ENCODE results near the gene CREG2. TPM values are rescaled to one million over a fixed set of nuclear protein-coding genes. Genes with fewer than 3 reads are reported as not detected.
A peak's percentile ranks its signal among the peaks of the same experiment; 100 is the strongest.

The CREG2 gene
- total RNA-seq, 1 experiment from 2014 or later = 0.21 TPM

- H3K27ac ChIP-seq (ENCODE audit: low read length) = no peak overlapping the region
These were observed 8.4 kb upstream of the CREG2 start for GRCh38 chr2:101395545-101396315.

GRCh38 chr2:101388232-101388631, 929 bp upstream of the CREG2 start:
- intact Hi-C loops (cut with micrococcal nuclease; ENCODE audit: unreplicated experiment) (loop anchor here (5.0 kb wide), 1 partner anchor 41 kb away; no protein-coding TSS in a partner anchor), in situ Hi-C loops (cut with HindIII; ENCODE audit: low pct_unique_long_range_greater_than_20kb, low sequenced_read_pairs) (no loop called here)
- TF ChIP-seq POLR2AphosphoS5 (IDR thresholded peaks at IDR 0.05; ENCODE audit: low read depth, low read length) = no peak
- TF ChIP-seq CTCF (IDR thresholded peaks at IDR 0.05) = no peak
- no peak for TF ChIP-seq SIN3A (IDR thresholded peaks at IDR 0.05; ENCODE audit: borderline replicate concordance, insufficient read depth, low read depth, low read length)
- CTCF ChIA-PET = interaction anchor here (0.8 to 1.0 kb wide), 2 partner anchors 30 to 46 kb away, joined by 3 to 4 read pairs; no protein-coding TSS in a partner anchor
- Histone ChIP-seq H3K4me1 (ENCODE audit: control insufficient read depth, insufficient read depth, low read length) (no peaks in the 10 kb centered on the region), H3K27ac (ENCODE audit: low read length) (no peak overlapping the region), H3K27me3 (ENCODE audit: control insufficient read depth, insufficient read depth, low read length) (peaks cover 30% of the 10 kb centered on the region), H3K36me3 (ENCODE audit: control insufficient read depth, insufficient read depth, low read length) (no peaks in the 10 kb centered on the region), H3K9me3 (ENCODE audit: control insufficient read depth, insufficient read depth, low read depth, low read length) (no peaks in the 10 kb centered on the region), H3K4me3 (ENCODE audit: low read depth in 2 of 2, low read length in 2 of 2) (no peak overlapping the region)
- POLR2A ChIA-PET = no interaction called here
- ATAC-seq = no peak
- BruUV-seq (replicated peaks) = no TSS peak
- no peak for DNase-seq (ENCODE audit: low read depth, low spot score)

More at GRCh38 chr2:101395545-101396315, 8.4 kb upstream of the CREG2 start:
- in situ Hi-C loops (cut with HindIII; ENCODE audit: low pct_unique_long_range_greater_than_20kb, low sequenced_read_pairs) = no loop called here
- CTCF ChIA-PET = no interaction called here
- no peak overlapping the region for H3K4me3 ChIP-seq (ENCODE audit: low read depth in 2 of 2, low read length in 2 of 2)
- H3K36me3 ChIP-seq (ENCODE audit: control insufficient read depth, insufficient read depth, low read length) = no peaks in the 10 kb centered on the region
- DNase-seq (ENCODE audit: low read depth, low spot score) (no peak), ATAC-seq (peak; percentile 49)
- no peaks in the 10 kb centered on the region for H3K9me3 ChIP-seq (ENCODE audit: control insufficient read depth, insufficient read depth, low read depth, low read length)
- intact Hi-C loops (cut with micrococcal nuclease; ENCODE audit: unreplicated experiment) = no loop called here
- TF ChIP-seq POLR2AphosphoS5 (IDR thresholded peaks at IDR 0.05; ENCODE audit: low read depth, low read length) = no peak
- TF ChIP-seq SIN3A (IDR thresholded peaks at IDR 0.05; ENCODE audit: borderline replicate concordance, insufficient read depth, low read depth, low read length) = no peak
- TF ChIP-seq TCF7L2 (IDR thresholded peaks at IDR 0.05; ENCODE audit: low read depth, low read length) = no peak
- TF ChIP-seq, protein P1, sequence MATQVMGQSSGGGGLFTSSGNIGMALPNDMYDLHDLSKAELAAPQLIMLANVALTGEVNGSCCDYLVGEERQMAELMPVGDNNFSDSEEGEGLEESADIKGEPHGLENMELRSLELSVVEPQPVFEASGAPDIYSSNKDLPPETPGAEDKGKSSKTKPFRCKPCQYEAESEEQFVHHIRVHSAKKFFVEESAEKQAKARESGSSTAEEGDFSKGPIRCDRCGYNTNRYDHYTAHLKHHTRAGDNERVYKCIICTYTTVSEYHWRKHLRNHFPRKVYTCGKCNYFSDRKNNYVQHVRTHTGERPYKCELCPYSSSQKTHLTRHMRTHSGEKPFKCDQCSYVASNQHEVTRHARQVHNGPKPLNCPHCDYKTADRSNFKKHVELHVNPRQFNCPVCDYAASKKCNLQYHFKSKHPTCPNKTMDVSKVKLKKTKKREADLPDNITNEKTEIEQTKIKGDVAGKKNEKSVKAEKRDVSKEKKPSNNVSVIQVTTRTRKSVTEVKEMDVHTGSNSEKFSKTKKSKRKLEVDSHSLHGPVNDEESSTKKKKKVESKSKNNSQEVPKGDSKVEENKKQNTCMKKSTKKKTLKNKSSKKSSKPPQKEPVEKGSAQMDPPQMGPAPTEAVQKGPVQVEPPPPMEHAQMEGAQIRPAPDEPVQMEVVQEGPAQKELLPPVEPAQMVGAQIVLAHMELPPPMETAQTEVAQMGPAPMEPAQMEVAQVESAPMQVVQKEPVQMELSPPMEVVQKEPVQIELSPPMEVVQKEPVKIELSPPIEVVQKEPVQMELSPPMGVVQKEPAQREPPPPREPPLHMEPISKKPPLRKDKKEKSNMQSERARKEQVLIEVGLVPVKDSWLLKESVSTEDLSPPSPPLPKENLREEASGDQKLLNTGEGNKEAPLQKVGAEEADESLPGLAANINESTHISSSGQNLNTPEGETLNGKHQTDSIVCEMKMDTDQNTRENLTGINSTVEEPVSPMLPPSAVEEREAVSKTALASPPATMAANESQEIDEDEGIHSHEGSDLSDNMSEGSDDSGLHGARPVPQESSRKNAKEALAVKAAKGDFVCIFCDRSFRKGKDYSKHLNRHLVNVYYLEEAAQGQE (IDR thresholded peaks at IDR 0.05; ENCODE audit: insufficient read depth in 1 of 2, low read depth in 2 of 2, low read length in 1 of 2) = no peak
- TF ChIP-seq CTCF (IDR thresholded peaks at IDR 0.05) = no peak
- POLR2A ChIA-PET = no interaction called here
- BruUV-seq (replicated peaks) = no TSS peak
- H3K27me3 ChIP-seq (ENCODE audit: control insufficient read depth, insufficient read depth, low read length) = peaks cover 11% of the 10 kb centered on the region
- H3K4me1 ChIP-seq (ENCODE audit: control insufficient read depth, insufficient read depth, low read length) = no peaks in the 10 kb centered on the region
